Mucosa of rectum (tissue), 2 donors: ENCODE data around the gene FURIN.
"Not testable (repeated sequence)": the region's sequence is repeated elsewhere in the genome, so short reads cannot be mapped to it uniquely, and the experiment has no call there.

Source experiments
- H3K27ac ChIP-seq, 2 donors: one replicate each; pipeline ENCODE4 v1.7.0; 2013; ENCODE audit warnings: inconsistent platforms in 2 of 2, low read depth in 2 of 2, low read length in 2 of 2
- H3K27me3 ChIP-seq, 2 donors: one replicate each; pipeline ENCODE4 v1.7.0; 2013; ENCODE audit warnings: low read length in 2 of 2; ENCODE audit not compliant: control insufficient read depth in 2 of 2, insufficient read depth in 2 of 2
- H3K36me3 ChIP-seq, 2 donors: one replicate each; pipeline ENCODE4 v1.7.0; 2013; ENCODE audit warnings: low read length in 2 of 2; ENCODE audit not compliant: control insufficient read depth in 2 of 2, insufficient read depth in 2 of 2
- H3K4me1 ChIP-seq, 2 donors: one replicate each; pipeline ENCODE4 v1.7.0; 2013; ENCODE audit warnings: low read length in 2 of 2, mild to moderate bottlenecking in 1 of 2; ENCODE audit not compliant: control insufficient read depth in 2 of 2, insufficient read depth in 2 of 2
- H3K4me3 ChIP-seq, 2 donors: one replicate each; pipeline ENCODE4 v1.7.0; 2013; ENCODE audit warnings: low read length in 2 of 2
- H3K9ac ChIP-seq, 2 donors: one replicate each; pipeline ENCODE4 v1.7.0; 2013; ENCODE audit warnings: low read length in 2 of 2, low read depth in 1 of 2, mild to moderate bottlenecking in 1 of 2
- H3K9me3 ChIP-seq, 2 donors: one replicate each; pipeline ENCODE4 v1.7.0; 2013; ENCODE audit warnings: low read length in 2 of 2; ENCODE audit not compliant: control insufficient read depth in 2 of 2
- donor health status: healthy.
- donor health status: Normal muscosa, but diverticular disease.

The FURIN gene

GRCh38 chr15:90868261-90868689, at the start of gene FURIN:
FURIN (plus strand) TSS chr15:90868588; CDS start chr15:90875741, 7,153 bp downstream.
- Histone ChIP-seq H3K9me3 (no peaks in the 10 kb centered on the region), H3K27ac (peak within 1 kb of the TSS; percentile 82 to 86), H3K4me1 (peaks cover 40 to 47% of the 10 kb centered on the region in 2 donors), H3K4me3 (peak within 1 kb of the TSS in 1 of 2 donors; percentile 7), H3K27me3 (no peaks in the 10 kb centered on the region), H3K36me3 (no peaks in the 10 kb centered on the region), H3K9ac (peak within 1 kb of the TSS; percentile 52 to 90)

GRCh38 chr15:90819390-90819789, 49.0 kb upstream of the FURIN start:
- Histone ChIP-seq H3K9ac (no peak overlapping the region), H3K27ac (no peak overlapping the region), H3K9me3 (no peaks in the 10 kb centered on the region), H3K27me3 (no peaks in the 10 kb centered on the region), H3K4me3 (no peak overlapping the region), H3K36me3 (no peaks in the 10 kb centered on the region), H3K4me1 (peaks cover 14 to 23% of the 10 kb centered on the region in 2 donors)

GRCh38 chr15:90819850-90820249, 48.5 kb upstream of the FURIN start:
- Histone ChIP-seq H3K4me3 (no peak overlapping the region), H3K27me3 (no peaks in the 10 kb centered on the region), H3K9ac (no peak overlapping the region), H3K9me3 (no peaks in the 10 kb centered on the region), H3K27ac (no peak overlapping the region), H3K36me3 (no peaks in the 10 kb centered on the region), H3K4me1 (peaks cover 17 to 24% of the 10 kb centered on the region in 2 donors)

GRCh38 chr15:90820481-90820880, 47.9 kb upstream of the FURIN start:
- peaks cover 17 to 24% of the 10 kb centered on the region in 2 donors for H3K4me1 ChIP-seq
- no peak overlapping the region for H3K4me3 ChIP-seq
- no peaks in the 10 kb centered on the region for H3K9me3 ChIP-seq
- H3K36me3 ChIP-seq = no peaks in the 10 kb centered on the region
- H3K27ac ChIP-seq = no peak overlapping the region
- H3K27me3 ChIP-seq = no peaks in the 10 kb centered on the region
- H3K9ac ChIP-seq = no peak overlapping the region

GRCh38 chr15:90822204-90822955, 46.0 kb upstream of the FURIN start:
- H3K36me3 ChIP-seq = no peaks in the 10 kb centered on the region
- H3K4me1 ChIP-seq = peaks cover 16 to 22% of the 10 kb centered on the region in 2 donors
- no peak overlapping the region for H3K4me3 ChIP-seq
- no peaks in the 10 kb centered on the region for H3K27me3 ChIP-seq
- no peak overlapping the region for H3K9ac ChIP-seq
- no peak overlapping the region for H3K27ac ChIP-seq
- no peaks in the 10 kb centered on the region for H3K9me3 ChIP-seq

- H3K27me3 ChIP-seq = no peaks in the 10 kb centered on the region
- H3K4me1 ChIP-seq = peaks cover 13 to 15% of the 10 kb centered on the region in 2 donors
- H3K27ac ChIP-seq = peak overlapping the region; percentile 55 to 63
- no peaks in the 10 kb centered on the region for H3K36me3 ChIP-seq
- no peaks in the 10 kb centered on the region for H3K9me3 ChIP-seq
- no peak overlapping the region for H3K9ac ChIP-seq
- H3K4me3 ChIP-seq = no peak overlapping the region
Measured at GRCh38 chr15:90823455-90823974, 44.9 kb upstream of the FURIN start.

GRCh38 chr15:90825115-90825899, 43.1 kb upstream of the FURIN start:
- not testable (repeated sequence) for H3K9me3 ChIP-seq, H3K27me3 ChIP-seq, H3K4me3 ChIP-seq, H3K27ac ChIP-seq, H3K9ac ChIP-seq, H3K36me3 ChIP-seq
- H3K4me1 ChIP-seq = peaks cover 11 to 13% of the 10 kb centered on the region in 2 donors

- peaks cover 11 to 13% of the 10 kb centered on the region in 2 donors for H3K4me1 ChIP-seq
- H3K9ac ChIP-seq, H3K4me3 ChIP-seq, H3K27me3 ChIP-seq, H3K36me3 ChIP-seq, H3K9me3 ChIP-seq, H3K27ac ChIP-seq: not testable (repeated sequence)
Measured at GRCh38 chr15:90826206-90826885, 42.0 kb upstream of the FURIN start.

GRCh38 chr15:90826886-90827435, 41.4 kb upstream of the FURIN start:
- Histone ChIP-seq H3K9ac (no peak overlapping the region), H3K36me3 (no peaks in the 10 kb centered on the region), H3K9me3 (no peaks in the 10 kb centered on the region), H3K27ac (no peak overlapping the region), H3K4me3 (no peak overlapping the region), H3K4me1 (peaks cover 11 to 13% of the 10 kb centered on the region in 2 donors), H3K27me3 (no peaks in the 10 kb centered on the region)
